Loucy (cell line): ENCODE data around the gene ZNF598.

Experiments used
- CTCF ChIP-seq: fragments of 200-600 bp; sonication (generic); conservative IDR thresholded peaks from 2 replicates; pipeline ENCODE4 v1.5.1; 2014; ENCODE audit warnings: mild to moderate bottlenecking, antibody characterized with exemption, low read length
- EZH2phosphoT487 ChIP-seq: fragments of 200-600 bp; IDR thresholded peaks from 2 replicates; pipeline ENCODE4 v1.6.1; 2018; ENCODE audit warnings: antibody characterized with exemption, mild to moderate bottlenecking, moderate library complexity, borderline replicate concordance

- TF ChIP-seq CTCF (no peak), EZH2phosphoT487 (no peak)
Measured at GRCh38 chr16:1972490-1972877, 37.1 kb downstream of the ZNF598 start.
